ENCODE results near the gene SCGB1D4.
"Not testable (repeated sequence)": the region's sequence is repeated elsewhere in the genome, so short reads cannot be mapped to it uniquely, and the experiment has no call there.

SCGB1D4 gene

GRCh38 chr11:62298975-62299374 is at the start of gene SCGB1D4:
SCGB1D4 (minus strand) TSS chr11:62299075; CDS start chr11:62299010, 65 bp downstream.
- no peak for DNase-seq

- no peak for DNase-seq
Measured at GRCh38 chr11:62345861-62346260, 47.0 kb upstream of the SCGB1D4 start.

GRCh38 chr11:62344210-62344609 is 45.3 kb upstream of the SCGB1D4 start:
- no peak for DNase-seq

GRCh38 chr11:62343646-62344190 is 44.8 kb upstream of the SCGB1D4 start:
- DNase-seq, result not testable (repeated sequence)

- no peak for DNase-seq
Measured at GRCh38 chr11:62341588-62341987, 42.7 kb upstream of the SCGB1D4 start.

- peak; percentile 54 for DNase-seq
Measured at GRCh38 chr11:62340269-62340901, 41.5 kb upstream of the SCGB1D4 start.

GRCh38 chr11:62338218-62338617 is 39.3 kb upstream of the SCGB1D4 start:
- no peak for DNase-seq

GRCh38 chr11:62337303-62338181 is 38.7 kb upstream of the SCGB1D4 start, which contains the start of gene ASRGL1:
ASRGL1 (plus strand) TSS chr11:62337448; CDS start chr11:62337978, 530 bp downstream.
- peak; percentile 42 for DNase-seq

GRCh38 chr11:62336949-62337302 is 38.1 kb upstream of the SCGB1D4 start:
- not testable (repeated sequence) for DNase-seq

- DNase-seq, result no peak
Measured at GRCh38 chr11:62333768-62334167, 34.9 kb upstream of the SCGB1D4 start.

GRCh38 chr11:62331264-62331663 is 32.4 kb upstream of the SCGB1D4 start:
- not testable (repeated sequence) for DNase-seq

- not testable (repeated sequence) for DNase-seq
Measured at GRCh38 chr11:62327541-62327940, 28.7 kb upstream of the SCGB1D4 start.

- not testable (repeated sequence) for DNase-seq
Measured at GRCh38 chr11:62326719-62327118, 27.8 kb upstream of the SCGB1D4 start.

GRCh38 chr11:62325781-62326180 is 26.9 kb upstream of the SCGB1D4 start:
- not testable (repeated sequence) for DNase-seq

GRCh38 chr11:62324731-62325556 is 26.1 kb upstream of the SCGB1D4 start:
- peak; percentile 23 for DNase-seq

GRCh38 chr11:62322524-62322923 is 23.6 kb upstream of the SCGB1D4 start:
- no peak for DNase-seq

- no peak for DNase-seq
Measured at GRCh38 chr11:62315431-62315830, 16.6 kb upstream of the SCGB1D4 start.

- no peak for DNase-seq
Measured at GRCh38 chr11:62309991-62310390, 11.1 kb upstream of the SCGB1D4 start.

- DNase-seq, result no peak
Measured at GRCh38 chr11:62307950-62308349, 9.1 kb upstream of the SCGB1D4 start.

- no peak for DNase-seq
Measured at GRCh38 chr11:62306227-62306626, 7.4 kb upstream of the SCGB1D4 start.

- DNase-seq, result no peak
Measured at GRCh38 chr11:62295504-62295903, 3.4 kb downstream of the SCGB1D4 start.

GRCh38 chr11:62280452-62280851 is 18.4 kb downstream of the SCGB1D4 start:
- DNase-seq, result no peak

GRCh38 chr11:62273789-62274275 is 25.0 kb downstream of the SCGB1D4 start:
- DNase-seq, result no peak

Measured in NCI-H1694 (cell line).